Neural cell (in vitro differentiated cells): ENCODE results near the gene WDR11.

Source experiments
- EP300 ChIP-seq: fragments of 450-650 bp; conservative IDR thresholded peaks from 2 replicates; pipeline ENCODE4 v1.6.1; 2014; ENCODE audit warnings: antibody characterized with exemption, mild to moderate bottlenecking, moderate library complexity; ENCODE audit not compliant: poor library complexity, severe bottlenecking
- EZH2 ChIP-seq: fragments of 200-600, 300-800 bp; shearing (Covaris generic), sonication (generic); IDR thresholded peaks from 2 replicates; pipeline ENCODE4 v1.6.1; 2014; ENCODE audit warnings: antibody characterized with exemption, low read length, borderline replicate concordance, mild to moderate bottlenecking; ENCODE audit not compliant: insufficient read depth, poor library complexity, severe bottlenecking
- MXI1 ChIP-seq: fragments of 450-650 bp; conservative IDR thresholded peaks from 2 replicates; pipeline ENCODE4 v1.6.1; 2014; ENCODE audit warnings: antibody characterized with exemption, mild to moderate bottlenecking; ENCODE audit not compliant: poor library complexity, severe bottlenecking
- POLR2AphosphoS5 ChIP-seq: IDR thresholded peaks from 2 replicates; pipeline ENCODE4 v1.6.1; 2012
- RAD21 ChIP-seq: fragments of 450-650 bp; conservative IDR thresholded peaks from 2 replicates; pipeline ENCODE4 v1.6.1; 2014; ENCODE audit warnings: antibody characterized with exemption, mild to moderate bottlenecking, moderate library complexity
- SMC3 ChIP-seq: fragments of 450-650 bp; conservative IDR thresholded peaks from 2 replicates; pipeline ENCODE4 v1.6.1; 2014; ENCODE audit warnings: antibody characterized with exemption, mild to moderate bottlenecking, moderate library complexity; ENCODE audit not compliant: poor library complexity
- TF ChIP-seq, protein P1 (sequence below): fragments of 450-650 bp; IDR thresholded peaks from 2 replicates; pipeline ENCODE4 v1.5.1; 2014; ENCODE audit warnings: antibody characterized with exemption, mild to moderate bottlenecking, moderate library complexity; ENCODE audit not compliant: poor library complexity, severe bottlenecking
- TF ChIP-seq, protein P2 (sequence below): IDR thresholded peaks from 2 replicates; pipeline ENCODE4 v1.6.1; 2012; ENCODE audit warnings: borderline replicate concordance

DNA sequence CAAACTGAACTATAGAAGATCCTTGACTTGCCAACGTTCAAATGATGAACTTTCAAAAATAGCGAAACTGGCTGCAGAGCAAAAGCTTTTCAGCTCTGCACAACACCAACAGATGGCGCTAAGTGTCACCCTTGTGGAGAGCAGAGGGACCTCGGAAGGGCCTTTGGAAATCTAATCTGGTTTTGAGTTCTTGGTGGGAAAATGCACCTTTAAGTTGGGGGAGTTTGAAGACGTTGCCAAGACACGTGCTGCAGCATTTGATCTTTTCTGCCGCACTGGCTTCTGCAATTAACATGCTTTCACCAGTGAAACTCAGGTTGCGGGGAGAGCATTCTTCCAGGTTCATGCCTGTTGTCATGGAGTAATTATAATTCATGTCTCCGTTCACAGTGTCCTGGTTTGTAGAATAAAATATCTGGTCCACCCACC is 26.3 kb upstream of the WDR11 start:
- no peak for TF ChIP-seq EP300
- TF ChIP-seq, protein P1, sequence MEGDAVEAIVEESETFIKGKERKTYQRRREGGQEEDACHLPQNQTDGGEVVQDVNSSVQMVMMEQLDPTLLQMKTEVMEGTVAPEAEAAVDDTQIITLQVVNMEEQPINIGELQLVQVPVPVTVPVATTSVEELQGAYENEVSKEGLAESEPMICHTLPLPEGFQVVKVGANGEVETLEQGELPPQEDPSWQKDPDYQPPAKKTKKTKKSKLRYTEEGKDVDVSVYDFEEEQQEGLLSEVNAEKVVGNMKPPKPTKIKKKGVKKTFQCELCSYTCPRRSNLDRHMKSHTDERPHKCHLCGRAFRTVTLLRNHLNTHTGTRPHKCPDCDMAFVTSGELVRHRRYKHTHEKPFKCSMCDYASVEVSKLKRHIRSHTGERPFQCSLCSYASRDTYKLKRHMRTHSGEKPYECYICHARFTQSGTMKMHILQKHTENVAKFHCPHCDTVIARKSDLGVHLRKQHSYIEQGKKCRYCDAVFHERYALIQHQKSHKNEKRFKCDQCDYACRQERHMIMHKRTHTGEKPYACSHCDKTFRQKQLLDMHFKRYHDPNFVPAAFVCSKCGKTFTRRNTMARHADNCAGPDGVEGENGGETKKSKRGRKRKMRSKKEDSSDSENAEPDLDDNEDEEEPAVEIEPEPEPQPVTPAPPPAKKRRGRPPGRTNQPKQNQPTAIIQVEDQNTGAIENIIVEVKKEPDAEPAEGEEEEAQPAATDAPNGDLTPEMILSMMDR = no peak
- TF ChIP-seq RAD21 = no peak
- no peak for TF ChIP-seq POLR2AphosphoS5
- TF ChIP-seq EZH2 = no peak
- TF ChIP-seq MXI1 = no peak
- TF ChIP-seq, protein P2, sequence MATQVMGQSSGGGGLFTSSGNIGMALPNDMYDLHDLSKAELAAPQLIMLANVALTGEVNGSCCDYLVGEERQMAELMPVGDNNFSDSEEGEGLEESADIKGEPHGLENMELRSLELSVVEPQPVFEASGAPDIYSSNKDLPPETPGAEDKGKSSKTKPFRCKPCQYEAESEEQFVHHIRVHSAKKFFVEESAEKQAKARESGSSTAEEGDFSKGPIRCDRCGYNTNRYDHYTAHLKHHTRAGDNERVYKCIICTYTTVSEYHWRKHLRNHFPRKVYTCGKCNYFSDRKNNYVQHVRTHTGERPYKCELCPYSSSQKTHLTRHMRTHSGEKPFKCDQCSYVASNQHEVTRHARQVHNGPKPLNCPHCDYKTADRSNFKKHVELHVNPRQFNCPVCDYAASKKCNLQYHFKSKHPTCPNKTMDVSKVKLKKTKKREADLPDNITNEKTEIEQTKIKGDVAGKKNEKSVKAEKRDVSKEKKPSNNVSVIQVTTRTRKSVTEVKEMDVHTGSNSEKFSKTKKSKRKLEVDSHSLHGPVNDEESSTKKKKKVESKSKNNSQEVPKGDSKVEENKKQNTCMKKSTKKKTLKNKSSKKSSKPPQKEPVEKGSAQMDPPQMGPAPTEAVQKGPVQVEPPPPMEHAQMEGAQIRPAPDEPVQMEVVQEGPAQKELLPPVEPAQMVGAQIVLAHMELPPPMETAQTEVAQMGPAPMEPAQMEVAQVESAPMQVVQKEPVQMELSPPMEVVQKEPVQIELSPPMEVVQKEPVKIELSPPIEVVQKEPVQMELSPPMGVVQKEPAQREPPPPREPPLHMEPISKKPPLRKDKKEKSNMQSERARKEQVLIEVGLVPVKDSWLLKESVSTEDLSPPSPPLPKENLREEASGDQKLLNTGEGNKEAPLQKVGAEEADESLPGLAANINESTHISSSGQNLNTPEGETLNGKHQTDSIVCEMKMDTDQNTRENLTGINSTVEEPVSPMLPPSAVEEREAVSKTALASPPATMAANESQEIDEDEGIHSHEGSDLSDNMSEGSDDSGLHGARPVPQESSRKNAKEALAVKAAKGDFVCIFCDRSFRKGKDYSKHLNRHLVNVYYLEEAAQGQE = no peak
- no peak for TF ChIP-seq SMC3
